Measurements from ENCODE around the gene MGAT3.
"Not testable (repeated sequence)": the region's sequence is repeated elsewhere in the genome, so short reads cannot be mapped to it uniquely, and the experiment has no call there.

Gene MGAT3, protein sequence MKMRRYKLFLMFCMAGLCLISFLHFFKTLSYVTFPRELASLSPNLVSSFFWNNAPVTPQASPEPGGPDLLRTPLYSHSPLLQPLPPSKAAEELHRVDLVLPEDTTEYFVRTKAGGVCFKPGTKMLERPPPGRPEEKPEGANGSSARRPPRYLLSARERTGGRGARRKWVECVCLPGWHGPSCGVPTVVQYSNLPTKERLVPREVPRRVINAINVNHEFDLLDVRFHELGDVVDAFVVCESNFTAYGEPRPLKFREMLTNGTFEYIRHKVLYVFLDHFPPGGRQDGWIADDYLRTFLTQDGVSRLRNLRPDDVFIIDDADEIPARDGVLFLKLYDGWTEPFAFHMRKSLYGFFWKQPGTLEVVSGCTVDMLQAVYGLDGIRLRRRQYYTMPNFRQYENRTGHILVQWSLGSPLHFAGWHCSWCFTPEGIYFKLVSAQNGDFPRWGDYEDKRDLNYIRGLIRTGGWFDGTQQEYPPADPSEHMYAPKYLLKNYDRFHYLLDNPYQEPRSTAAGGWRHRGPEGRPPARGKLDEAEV

DNA sequence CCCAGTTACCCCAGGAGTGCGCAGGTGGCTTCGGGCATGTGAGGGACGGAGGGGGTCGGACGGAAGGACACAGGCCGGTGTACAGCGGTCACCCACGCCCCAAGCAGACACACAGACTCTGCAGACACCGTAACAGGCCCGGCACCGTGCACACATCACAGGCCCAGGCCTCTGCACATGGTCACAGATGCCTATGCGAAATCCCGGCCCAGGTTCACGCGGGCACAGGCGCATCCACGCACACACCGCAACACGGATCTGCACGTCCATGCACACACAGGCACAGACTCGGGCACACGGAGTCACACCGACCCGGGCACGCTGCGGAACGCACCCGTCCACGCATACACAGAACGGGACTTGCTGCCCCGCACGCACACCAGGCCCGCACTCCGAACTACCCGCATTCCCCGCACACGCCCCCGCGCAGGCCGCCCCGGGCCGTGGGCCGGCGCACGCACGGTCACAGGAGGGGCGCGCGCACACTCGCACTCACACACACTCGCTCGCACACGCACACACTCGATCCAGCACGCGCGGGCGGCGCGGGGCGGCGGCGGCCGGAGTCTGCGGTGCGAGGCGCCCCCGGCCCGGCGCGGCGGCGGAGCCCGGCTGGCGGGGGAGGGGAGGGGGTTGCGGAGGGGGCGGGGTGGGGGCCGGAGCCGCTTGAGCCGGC lies at the start of gene MGAT3:
TSS of gene MGAT3 (plus strand) at position 491 of the 676 bp plus-strand sequence. CDS start 30,336 bp downstream, outside the sequence.
- no peak for DNase-seq

DNA sequence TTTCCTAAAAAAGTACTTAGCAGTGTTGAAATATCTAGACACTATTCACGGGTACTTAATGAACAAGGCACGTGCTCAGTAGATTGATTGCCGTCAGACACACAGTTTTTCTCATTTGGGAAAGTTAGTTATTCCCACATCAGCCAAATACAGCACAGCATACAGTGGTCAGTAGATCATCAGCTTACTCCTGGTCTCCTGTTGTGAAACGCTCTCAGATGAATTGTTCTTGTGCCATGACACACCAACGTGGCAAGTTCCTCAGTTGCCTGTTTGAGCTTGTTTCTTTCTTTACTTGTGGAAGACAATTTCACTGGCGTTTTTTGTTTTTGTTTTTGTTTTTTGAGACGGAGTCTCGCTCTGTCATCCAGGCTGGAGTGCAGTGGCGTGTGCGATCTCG lies 48.6 kb upstream of the MGAT3 start:
- DNase-seq: no peak

DNA sequence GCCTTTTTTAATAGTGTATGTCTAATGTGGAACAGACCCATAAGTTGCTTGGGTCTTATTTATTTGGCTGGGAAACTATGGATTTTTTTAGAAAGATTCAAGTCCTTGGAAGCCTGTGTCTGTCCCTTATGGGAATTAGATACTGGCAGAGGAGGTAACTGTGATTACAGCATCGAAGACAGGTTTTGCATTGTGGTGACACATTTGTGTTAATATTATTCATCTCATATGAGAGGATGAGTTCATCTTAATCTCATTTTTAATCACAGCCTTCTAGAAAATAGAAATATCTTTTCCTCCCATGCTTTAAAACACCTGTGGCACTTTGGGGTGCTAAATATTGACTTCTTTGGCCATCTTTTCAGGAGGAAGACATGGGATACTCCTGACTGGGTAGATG lies 48.0 kb upstream of the MGAT3 start:
- DNase-seq: no peak

DNA sequence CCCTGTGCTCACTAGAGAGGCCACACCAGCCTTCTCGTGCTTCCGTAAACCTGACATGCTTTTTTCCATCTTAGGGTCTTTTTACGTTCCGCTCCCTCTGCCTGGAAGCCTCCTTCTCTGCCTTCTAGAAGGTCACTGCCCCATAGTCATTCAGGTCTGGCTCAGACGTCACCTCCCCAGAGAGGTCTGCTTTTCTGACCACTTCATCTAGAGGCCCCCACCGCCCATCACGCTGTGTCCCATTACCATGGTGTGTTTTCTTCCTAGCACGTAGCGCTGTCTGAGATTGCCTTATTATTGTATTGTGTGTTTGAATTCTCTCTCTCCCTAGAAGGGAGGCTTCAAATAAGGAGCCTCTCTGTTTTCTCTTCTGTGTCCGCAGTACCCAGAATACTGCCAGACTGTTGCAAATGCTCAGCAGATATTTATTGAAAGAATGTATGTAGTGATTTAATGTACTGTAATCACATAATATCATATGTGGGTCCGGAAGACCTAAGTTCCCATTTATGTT lies 47.2 kb upstream of the MGAT3 start:
- DNase-seq: no peak

DNA sequence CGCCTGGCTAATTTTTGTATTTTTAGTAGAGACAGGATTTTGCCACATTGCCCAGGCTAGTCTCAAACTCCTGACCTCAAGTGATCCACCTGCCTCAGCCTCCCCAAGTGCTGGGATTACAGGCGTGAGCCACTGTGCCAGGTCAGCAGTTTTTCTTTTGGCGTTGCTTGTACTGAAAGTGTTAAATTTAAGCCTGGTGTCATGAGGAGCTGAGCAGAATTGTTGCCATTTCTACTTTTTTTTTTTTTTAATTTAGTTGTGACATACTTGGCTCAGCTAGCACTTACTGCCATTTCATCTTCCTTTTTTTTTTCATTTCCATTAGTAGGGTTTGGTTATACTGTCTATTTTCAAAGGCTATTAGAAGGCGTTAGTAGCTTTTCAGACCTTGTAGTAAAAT lies 46.5 kb upstream of the MGAT3 start:
- DNase-seq: no peak

DNA sequence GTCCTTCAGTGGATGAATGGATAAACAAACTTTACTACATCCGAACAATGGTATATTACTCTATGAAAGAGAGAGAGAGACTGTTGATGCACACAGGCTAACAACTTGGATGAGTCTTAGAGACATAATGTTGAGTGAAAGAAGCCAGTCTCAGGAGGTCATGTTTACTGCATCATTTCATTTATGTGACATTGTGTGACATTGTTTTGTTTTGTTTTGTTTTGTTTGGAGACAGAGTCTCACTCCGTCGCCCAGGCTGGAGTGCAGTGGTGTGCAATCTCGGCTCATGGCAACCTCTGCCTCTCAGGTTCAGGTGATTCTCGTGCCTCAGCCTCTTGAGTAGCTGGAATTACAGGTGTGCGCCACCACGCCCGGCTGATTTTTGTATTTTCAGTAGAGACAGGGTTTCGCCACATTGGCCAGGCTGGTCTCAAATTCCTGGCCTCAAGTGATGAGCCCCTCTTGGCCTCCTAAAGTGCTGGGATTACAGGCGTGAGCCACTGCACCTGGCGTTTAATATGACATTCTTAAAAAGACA lies 44.9 kb upstream of the MGAT3 start:
- DNase-seq: not testable (repeated sequence)

DNA sequence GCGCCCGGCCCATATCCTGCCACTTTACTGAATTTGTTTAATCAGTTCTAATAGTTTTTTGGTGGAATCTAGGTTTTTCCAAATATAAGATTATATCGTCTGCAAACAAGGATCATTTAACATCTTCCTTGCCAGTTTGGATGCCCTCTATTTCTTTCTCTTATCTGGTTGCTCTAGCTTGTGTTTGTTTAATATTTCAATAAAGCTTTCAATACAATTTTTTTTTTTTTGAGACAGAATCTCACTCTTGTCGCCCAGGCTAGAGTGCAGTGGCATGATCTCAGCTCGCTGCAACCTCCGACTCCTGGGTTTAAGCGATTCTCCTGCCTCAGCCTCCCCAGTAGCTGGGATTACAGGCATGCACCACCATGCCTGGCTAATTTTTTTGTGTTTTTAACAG lies 43.6 kb upstream of the MGAT3 start:
- DNase-seq: not testable (repeated sequence)

DNA sequence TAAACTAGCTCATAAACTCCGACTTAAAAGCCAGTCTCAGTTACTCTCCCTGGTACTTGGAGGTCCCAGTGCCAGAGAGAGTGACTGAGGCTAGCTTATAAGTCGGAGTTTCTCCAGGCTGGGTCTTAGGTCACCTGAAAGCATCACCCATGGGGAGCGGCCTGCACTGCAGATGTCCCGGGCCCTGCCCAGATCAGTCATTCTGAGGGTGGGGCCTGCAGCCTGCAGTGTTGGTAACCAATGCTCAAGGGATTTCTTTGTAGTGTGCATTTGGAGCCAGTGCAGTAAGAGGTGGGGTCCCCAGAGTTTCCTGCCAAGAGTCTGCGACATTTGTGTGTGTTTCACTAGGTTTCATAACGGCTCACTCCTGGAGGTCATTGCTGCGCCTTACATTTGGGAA lies 42.4 kb upstream of the MGAT3 start:
- no peak for DNase-seq

DNA sequence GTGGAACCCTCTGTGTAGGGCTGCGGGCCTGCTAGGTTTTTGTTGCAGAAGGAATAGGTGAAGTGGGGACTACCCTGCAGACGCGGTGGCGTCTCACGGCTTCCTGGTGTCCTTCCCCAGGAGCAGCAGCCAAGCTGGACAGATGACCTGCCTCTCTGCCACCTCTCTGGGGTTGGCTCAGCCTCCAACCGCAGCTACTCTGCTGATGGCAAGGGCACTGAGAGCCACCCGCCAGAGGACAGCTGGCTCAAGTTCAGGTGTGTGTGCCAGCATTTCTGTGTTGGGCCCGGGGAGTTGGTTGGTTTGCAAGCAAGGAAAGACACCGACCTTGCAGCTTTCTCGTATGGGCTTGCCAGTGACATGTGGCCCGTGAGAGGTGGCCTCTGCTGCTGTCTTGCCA lies 41.9 kb upstream of the MGAT3 start:
- no peak for DNase-seq

DNA sequence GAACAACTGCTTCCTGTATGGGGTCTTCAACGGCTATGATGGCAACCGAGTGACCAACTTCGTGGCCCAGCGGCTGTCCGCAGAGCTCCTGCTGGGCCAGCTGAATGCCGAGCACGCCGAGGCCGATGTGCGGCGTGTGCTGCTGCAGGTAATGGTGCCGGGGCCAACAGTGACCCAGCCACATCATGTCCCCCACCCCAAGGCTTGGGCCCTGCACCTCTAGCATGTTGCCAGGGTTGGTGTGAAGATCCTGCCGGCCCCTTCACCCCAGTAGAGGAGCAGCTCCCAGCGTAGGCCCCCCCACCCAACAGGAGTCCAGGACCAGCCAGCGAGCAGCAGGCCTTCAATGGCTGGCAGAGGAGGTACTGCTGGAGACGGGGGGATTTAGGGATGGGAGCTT lies 41.3 kb upstream of the MGAT3 start:
- no peak for DNase-seq

DNA sequence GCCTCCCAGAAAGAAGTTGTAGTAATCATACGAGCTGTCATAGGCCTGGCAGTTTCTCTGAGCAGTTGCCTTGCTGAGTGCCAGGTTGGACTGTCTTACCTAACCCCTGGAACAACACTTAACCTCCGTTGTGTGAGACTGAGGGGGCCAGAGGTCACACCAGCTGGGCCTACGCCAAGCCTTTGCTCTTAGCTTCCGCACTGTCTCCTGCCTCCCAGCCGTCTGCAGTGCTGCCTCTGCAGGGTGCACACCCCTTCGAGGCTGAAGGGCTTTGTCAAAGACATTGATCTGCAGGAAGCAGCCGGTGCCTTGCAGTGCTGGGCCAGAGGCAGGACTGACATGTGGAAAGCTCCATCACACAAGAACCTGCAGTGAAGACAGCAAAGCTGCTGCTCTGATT lies 40.5 kb upstream of the MGAT3 start:
- DNase-seq: no peak

DNA sequence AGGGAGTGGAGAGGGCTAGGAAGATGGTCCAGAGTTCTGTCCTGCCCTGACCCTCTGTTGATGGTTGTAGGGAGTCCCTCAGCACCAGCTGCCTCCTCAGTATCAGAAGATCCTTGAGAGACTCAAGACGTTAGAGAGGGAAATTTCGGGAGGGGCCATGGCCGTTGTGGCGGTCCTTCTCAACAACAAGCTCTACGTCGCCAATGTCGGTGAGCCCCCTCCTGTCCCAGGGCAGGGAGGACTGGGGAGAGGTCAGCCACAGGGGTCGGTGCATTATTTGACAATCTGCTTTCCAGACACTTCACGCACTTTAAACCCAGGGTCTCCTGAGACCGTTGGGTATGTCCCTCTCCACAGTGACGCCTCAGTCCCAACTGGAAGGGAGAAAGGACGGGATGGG lies 39.2 kb upstream of the MGAT3 start:
- DNase-seq: no peak

DNA sequence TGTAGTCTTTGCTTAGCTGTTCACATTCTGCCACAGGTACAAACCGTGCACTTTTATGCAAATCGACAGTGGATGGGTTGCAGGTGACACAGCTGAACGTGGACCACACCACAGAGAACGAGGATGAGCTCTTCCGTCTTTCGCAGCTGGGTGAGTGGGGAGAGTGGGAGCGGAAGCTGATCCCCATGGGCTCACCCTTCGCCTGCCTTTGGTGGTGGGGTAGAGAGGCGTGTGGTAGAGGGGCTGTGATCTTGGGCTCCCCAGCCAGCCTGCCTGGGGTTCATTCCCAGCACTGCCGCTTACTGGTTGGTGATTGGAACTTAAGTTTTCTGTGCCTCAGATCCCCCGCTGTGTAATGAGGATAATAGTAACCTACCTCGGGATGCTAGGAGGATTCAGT lies 38.1 kb upstream of the MGAT3 start:
- DNase-seq: no peak

DNA sequence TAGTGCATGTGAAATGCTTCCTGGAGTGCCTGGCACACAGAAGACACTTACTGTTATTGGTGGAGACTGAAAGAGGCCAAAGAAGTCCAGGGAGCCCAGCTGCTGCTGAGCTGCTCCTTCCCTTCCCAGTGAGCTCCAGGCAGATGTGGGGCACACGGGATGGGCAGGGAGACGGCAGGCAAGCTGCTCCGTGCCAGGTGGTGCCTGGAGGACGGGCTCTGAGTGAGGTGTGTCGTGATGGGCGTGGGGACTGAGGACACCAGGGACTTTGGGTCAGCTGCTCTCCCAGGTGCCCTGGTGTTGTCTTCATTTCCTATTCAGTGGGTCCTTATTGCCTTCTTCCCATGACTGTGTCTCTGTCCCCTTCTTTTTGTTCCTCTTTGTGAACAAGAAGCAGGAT lies 37.7 kb upstream of the MGAT3 start:
- no peak for DNase-seq

DNA sequence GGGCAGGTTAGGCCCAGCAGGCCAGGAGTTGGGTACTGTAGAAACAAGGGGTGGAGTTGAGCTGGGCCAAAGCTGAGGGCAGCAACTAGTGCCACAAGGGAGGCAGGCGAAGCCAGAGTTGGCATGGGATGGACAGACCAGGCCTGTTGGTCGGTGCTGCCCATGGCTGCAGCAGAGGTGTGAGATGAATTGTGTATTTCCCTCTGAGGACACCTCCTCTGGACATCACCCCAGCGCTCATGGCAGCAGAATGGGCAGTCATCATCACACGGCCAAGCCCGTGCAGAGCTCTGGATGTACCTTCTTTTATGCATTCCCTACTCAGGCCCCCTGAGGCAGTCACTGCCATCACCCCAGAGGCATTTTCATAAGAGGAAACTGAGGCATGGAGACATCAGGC lies 36.9 kb upstream of the MGAT3 start:
- no peak for DNase-seq

DNA sequence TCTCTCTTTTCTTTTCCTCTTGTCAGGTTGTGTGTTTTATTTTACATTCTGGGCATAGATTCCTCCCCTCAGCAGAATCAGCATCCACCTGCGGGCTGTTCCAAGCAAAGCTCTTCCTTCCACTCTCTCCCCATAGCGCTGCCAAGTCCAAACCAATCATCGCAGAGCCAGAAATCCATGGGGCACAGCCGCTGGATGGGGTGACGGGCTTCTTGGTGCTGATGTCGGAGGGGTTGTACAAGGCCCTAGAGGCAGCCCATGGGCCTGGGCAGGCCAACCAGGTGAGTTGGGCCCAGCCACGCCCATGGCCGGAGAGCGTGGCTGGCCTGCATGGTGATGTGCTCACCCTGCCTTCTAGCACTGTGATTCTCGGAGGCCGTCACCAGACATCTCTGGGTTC lies 35.1 kb upstream of the MGAT3 start:
- no peak for DNase-seq

DNA sequence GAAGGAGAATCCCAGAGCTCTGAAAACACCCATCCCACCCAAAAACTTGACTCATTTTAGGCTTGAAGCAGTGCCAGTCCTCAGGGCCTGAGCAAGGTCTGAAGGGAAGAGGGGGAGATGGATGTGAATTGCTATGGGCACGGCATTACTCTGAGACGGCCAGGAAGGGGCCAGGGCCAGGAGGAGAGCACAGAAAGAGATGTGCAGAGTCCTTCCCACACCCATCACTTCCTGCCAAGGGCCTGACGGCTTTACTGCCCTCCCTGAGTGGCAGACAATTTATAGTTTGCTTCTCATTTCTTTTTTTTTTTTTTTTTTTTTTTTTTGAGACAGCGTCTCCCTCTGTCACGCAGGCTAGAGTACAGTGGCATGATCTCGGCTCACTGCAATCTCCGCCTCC lies 34.7 kb upstream of the MGAT3 start:
- no peak for DNase-seq

DNA sequence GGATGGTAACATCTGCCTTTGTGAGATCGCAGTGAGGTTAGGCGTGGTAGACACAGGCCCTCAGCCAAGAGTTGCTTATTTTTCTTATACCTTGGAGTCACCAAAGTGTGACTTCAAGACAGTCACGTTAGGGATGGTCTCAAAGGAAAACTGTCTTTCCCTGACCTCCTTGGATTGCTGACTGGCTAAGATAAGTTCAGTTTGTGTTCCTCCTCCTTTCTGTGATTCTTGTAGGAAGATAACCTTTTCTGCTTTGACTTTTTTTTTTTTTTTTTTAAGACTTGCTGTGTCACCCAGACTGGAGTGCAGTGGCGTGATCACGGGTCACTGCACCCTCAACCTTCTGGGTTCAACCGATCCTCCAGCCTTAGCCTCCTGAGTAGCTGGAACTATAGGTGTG lies 34.1 kb upstream of the MGAT3 start:
- no peak for DNase-seq

DNA sequence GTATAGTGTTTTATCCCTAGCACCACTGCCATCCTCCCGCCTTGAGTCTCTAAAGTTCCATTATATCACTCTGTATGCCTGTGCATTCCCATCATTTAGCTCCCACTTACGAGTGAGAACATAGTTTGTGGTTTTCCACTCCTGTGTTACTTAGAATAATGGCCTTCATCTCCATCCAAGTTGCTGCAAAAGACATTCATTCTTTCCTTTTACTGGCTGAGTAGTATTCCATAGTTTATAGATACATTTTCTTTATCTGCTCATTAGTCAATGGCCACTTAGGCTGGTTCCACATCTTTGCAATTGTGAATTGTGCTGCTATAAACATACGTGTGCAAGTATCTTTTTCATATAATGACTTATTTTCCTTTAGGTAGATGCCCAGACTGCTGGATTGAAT lies 32.8 kb upstream of the MGAT3 start:
- DNase-seq: no peak

DNA sequence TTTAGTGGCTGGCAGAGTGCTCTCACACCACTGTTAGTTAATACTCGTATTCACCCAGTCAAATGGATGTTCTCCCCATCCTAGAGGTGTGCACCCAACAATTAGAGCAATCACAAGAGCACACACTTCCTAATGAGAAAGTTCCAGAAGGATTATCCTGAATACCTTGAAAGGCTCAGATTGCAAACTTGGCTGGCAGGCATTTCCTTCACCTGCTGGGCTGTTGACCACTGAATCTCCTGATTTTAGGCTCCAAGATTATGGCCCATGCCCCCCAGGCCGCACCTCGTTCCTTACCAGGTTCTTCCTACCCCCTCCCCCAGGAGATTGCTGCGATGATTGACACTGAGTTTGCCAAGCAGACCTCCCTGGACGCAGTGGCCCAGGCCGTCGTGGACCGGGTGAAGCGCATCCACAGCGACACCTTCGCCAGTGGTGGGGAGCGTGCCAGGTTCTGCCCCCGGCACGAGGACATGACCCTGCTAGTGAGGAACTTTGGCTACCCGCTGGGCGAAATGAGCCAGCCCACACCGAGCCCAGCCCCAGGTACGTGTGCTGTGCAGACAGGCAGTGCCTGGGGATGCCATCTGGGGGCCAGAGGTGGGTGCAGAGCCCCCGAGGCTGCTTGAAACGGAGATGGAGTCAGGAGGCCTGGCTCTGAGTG lies 30.3 kb upstream of the MGAT3 start:
- no peak for DNase-seq

DNA sequence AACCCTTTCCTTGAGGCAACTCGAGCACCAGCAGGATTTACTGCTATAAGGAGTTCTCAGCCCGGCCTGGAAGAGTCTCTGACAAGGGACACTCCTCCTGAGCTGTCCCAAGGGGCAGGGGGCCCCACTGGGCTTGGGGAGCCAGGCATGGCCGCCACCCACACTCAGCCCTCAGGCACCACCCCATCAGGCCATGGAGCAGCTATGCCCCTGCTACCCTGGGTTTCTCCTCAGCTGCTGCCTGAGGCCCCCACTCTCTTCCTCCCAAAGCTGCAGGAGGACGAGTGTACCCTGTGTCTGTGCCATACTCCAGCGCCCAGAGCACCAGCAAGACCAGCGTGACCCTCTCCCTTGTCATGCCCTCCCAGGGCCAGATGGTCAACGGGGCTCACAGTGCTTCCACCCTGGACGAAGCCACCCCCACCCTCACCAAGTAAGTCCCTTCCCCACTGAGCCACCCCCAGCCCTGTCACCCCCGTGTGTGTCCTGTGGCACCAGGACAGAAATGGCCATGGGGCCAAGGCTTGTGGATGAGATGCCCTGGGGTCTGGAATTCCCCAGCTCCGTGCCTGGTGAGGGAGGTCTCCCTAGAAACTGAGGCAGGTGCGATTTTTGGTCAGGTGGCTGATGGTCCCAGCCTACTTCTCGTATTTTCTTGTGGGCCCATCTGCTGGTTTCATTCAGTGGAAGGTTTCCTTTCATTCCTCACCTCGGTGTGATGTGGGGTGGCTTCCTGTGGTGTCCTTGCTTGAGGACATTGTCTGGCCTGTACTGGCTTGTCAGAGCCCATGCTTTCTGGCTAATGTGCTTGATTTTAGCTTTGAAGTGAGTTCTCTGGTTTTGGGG lies 28.8 kb upstream of the MGAT3 start:
- DNase-seq: no peak

DNA sequence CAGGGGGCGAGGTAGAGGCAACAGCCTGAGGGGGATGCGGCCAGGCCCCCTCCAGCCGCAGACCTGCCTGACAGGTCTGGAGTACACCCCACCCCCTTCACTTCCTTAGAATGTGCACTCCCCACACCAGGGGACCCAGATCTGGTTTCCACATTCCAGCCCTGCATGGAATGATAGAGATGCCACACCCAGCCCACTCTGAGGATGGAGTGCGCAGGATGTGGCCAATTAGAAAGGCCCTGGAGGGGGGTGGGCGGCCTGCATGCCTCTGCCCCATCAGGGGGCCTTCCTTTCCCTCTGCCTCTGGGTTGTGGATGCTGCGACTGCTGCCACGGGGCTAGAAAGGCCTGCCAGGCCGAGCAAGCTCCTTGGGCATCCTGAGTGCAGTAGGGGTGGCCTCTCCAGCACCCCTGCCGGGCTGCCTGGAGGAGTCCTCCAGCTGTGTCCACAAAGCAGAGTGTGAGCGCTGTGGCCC lies 28.2 kb upstream of the MGAT3 start:
- DNase-seq: no peak
